SU-DHL-6 (cell line): Measurements from ENCODE around the gene RAD51B.

Experiments
- H2AFZ ChIP-seq: fragments of 200-600 bp; sonication (generic); 2 replicates; pipeline ENCODE4 v1.6.1; 2014; ENCODE audit warnings: low read depth, mild to moderate bottlenecking, moderate library complexity, mixed read lengths, antibody characterized with exemption, low read length; ENCODE audit not compliant: severe bottlenecking
- H3F3A ChIP-seq: fragments of 200-600 bp; shearing (Covaris generic); 2 replicates; pipeline ENCODE4 v1.6.0; 2016; ENCODE audit warnings: antibody characterized with exemption, mild to moderate bottlenecking; ENCODE audit not compliant: insufficient read depth
- H3K27ac ChIP-seq: fragments of 200-600 bp; sonication (generic); 2 replicates; pipeline ENCODE4 v1.5.1; 2016; ENCODE audit warnings: low read depth, mild to moderate bottlenecking, low read length, moderate library complexity, mixed read lengths
- H3K27me3 ChIP-seq: fragments of 200-600 bp; sonication (generic), shearing (Covaris generic); 2 replicates; pipeline ENCODE4 v1.6.0; 2014; ENCODE audit warnings: mild to moderate bottlenecking, low read length
- H3K36me3 ChIP-seq: fragments of 200-600 bp; sonication (generic); 2 replicates; pipeline ENCODE4 v1.6.1; 2014; ENCODE audit warnings: mild to moderate bottlenecking, low read length, mixed read lengths
- H3K4me2 ChIP-seq: fragments of 300-600, 200-600 bp; shearing (Covaris generic), sonication (generic); 2 replicates; pipeline ENCODE4 v1.6.0; 2014; ENCODE audit warnings: low read length, low read depth, mild to moderate bottlenecking; ENCODE audit not compliant: poor library complexity, severe bottlenecking
- H3K4me3 ChIP-seq: fragments of 200-600 bp; sonication (generic); 2 replicates; pipeline ENCODE4 v1.5.1; 2014; ENCODE audit warnings: antibody characterized with exemption, low read length, mild to moderate bottlenecking, mixed read lengths; ENCODE audit not compliant: insufficient read depth, poor library complexity, severe bottlenecking
- H3K79me2 ChIP-seq: fragments of 200-600 bp; sonication (generic); 2 replicates; pipeline ENCODE4 v1.6.1; 2014; ENCODE audit warnings: mild to moderate bottlenecking, low read length, moderate library complexity; ENCODE audit not compliant: insufficient read depth
- H3K9ac ChIP-seq: fragments of 200-600 bp; sonication (generic); 2 replicates; pipeline ENCODE4 v1.7.0; 2014; ENCODE audit warnings: mild to moderate bottlenecking, low read length
- H3K9me2 ChIP-seq: fragments of 200-600 bp; sonication (generic); replicated peaks from 2 replicates; pipeline ENCODE4 v1.6.1; 2014; ENCODE audit warnings: low read length; ENCODE audit not compliant: insufficient read depth
- H3K9me3 ChIP-seq: fragments of 200-600 bp; sonication (generic); 2 replicates; pipeline ENCODE4 v1.6.1; 2014; ENCODE audit warnings: low read length, mixed read lengths; ENCODE audit not compliant: insufficient read depth
- H4K20me1 ChIP-seq: fragments of 200-600 bp; sonication (generic); 2 replicates; pipeline ENCODE4 v1.6.1; 2014; ENCODE audit warnings: low read depth, mild to moderate bottlenecking, antibody characterized with exemption, low read length, moderate library complexity, mixed read lengths
- CTCF ChIP-seq: fragments of 200-600 bp; sonication (generic); IDR thresholded peaks from one replicate; pipeline ENCODE4 v1.5.1; 2017; ENCODE audit warnings: antibody characterized with exemption, mild to moderate bottlenecking, low read length, moderate library complexity; ENCODE audit not compliant: insufficient read depth, poor library complexity, severe bottlenecking
- EZH2phosphoT487 ChIP-seq: fragments of 200-600 bp; sonication (generic), shearing (Covaris generic); conservative IDR thresholded peaks from 2 replicates; pipeline ENCODE4 v1.6.1; 2018; ENCODE audit warnings: mild to moderate bottlenecking, antibody characterized with exemption, low read length, moderate library complexity, mixed read lengths

Gene RAD51B

GRCh38 chr14:68447581-68448251 lies 628.1 kb downstream of the RAD51B start:
- no peaks in the 10 kb centered on the region for H3K36me3 ChIP-seq
- no peak overlapping the region for H3K9ac ChIP-seq
- no peaks in the 10 kb centered on the region for H3F3A ChIP-seq
- no peak overlapping the region for H3K27ac ChIP-seq
- H3K27me3 ChIP-seq = no peaks in the 10 kb centered on the region
- TF ChIP-seq CTCF (no peak), EZH2phosphoT487 (no peak)
- no peak overlapping the region for H3K4me2 ChIP-seq
- H3K4me3 ChIP-seq = no peak overlapping the region
- no peaks in the 10 kb centered on the region for H3K9me3 ChIP-seq
- H2AFZ ChIP-seq = no peak overlapping the region
- H3K79me2 ChIP-seq = no peaks in the 10 kb centered on the region
- H3K9me2 ChIP-seq = no peaks in the 10 kb centered on the region
- H4K20me1 ChIP-seq = no peaks in the 10 kb centered on the region

- H3K9me3 ChIP-seq = no peaks in the 10 kb centered on the region
- no peak overlapping the region for H3K4me2 ChIP-seq
- H3K4me3 ChIP-seq = no peak overlapping the region
- no peaks in the 10 kb centered on the region for H4K20me1 ChIP-seq
- no peak overlapping the region for H3K9ac ChIP-seq
- no peaks in the 10 kb centered on the region for H3K27me3 ChIP-seq
- H2AFZ ChIP-seq = no peak overlapping the region
- TF ChIP-seq EZH2phosphoT487 (no peak), CTCF (no peak)
- H3F3A ChIP-seq = no peaks in the 10 kb centered on the region
- no peaks in the 10 kb centered on the region for H3K79me2 ChIP-seq
- no peaks in the 10 kb centered on the region for H3K36me3 ChIP-seq
- H3K27ac ChIP-seq = no peak overlapping the region
- no peaks in the 10 kb centered on the region for H3K9me2 ChIP-seq
These were observed 628.8 kb downstream of the RAD51B start for GRCh38 chr14:68448252-68448902.

- H3F3A ChIP-seq = no peaks in the 10 kb centered on the region
- TF ChIP-seq CTCF (no peak), EZH2phosphoT487 (no peak)
- H3K79me2 ChIP-seq = no peaks in the 10 kb centered on the region
- no peaks in the 10 kb centered on the region for H3K36me3 ChIP-seq
- H4K20me1 ChIP-seq = no peaks in the 10 kb centered on the region
- H2AFZ ChIP-seq = no peak overlapping the region
- no peaks in the 10 kb centered on the region for H3K9me3 ChIP-seq
- no peak overlapping the region for H3K9ac ChIP-seq
- no peak overlapping the region for H3K4me2 ChIP-seq
- no peak overlapping the region for H3K27ac ChIP-seq
- H3K27me3 ChIP-seq = no peaks in the 10 kb centered on the region
- H3K4me3 ChIP-seq = no peak overlapping the region
- H3K9me2 ChIP-seq = no peaks in the 10 kb centered on the region
These were observed 630.1 kb downstream of the RAD51B start for GRCh38 chr14:68449561-68450181.
